ENCODE results near the gene TOX4.

DNA sequence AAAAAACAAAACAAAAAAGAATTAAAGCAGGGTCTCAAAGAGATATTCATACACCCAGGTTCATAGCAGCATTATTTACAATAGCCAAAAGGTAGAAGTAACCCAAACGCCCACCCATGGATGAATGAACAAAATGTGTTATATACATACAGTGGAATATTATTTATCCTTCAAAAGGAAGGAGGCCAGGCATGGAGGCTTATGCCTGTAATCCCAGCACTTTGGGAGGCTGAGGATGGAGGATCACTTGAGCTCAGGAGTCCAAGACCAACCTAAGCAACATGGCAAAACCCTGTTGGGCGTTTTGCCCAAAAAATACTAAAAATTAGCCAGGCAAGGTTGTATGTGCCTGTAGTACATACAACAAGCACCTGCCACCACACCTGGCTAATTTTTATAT is 29.6 kb downstream of the TOX4 start:
- TF ChIP-seq, protein P1, sequence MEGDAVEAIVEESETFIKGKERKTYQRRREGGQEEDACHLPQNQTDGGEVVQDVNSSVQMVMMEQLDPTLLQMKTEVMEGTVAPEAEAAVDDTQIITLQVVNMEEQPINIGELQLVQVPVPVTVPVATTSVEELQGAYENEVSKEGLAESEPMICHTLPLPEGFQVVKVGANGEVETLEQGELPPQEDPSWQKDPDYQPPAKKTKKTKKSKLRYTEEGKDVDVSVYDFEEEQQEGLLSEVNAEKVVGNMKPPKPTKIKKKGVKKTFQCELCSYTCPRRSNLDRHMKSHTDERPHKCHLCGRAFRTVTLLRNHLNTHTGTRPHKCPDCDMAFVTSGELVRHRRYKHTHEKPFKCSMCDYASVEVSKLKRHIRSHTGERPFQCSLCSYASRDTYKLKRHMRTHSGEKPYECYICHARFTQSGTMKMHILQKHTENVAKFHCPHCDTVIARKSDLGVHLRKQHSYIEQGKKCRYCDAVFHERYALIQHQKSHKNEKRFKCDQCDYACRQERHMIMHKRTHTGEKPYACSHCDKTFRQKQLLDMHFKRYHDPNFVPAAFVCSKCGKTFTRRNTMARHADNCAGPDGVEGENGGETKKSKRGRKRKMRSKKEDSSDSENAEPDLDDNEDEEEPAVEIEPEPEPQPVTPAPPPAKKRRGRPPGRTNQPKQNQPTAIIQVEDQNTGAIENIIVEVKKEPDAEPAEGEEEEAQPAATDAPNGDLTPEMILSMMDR (IDR thresholded peaks at IDR 0.05; ENCODE audit: insufficient read depth, low read length, poor library complexity, severe bottlenecking) = no peak
- TF ChIP-seq EZH2phosphoT487 (conservative IDR thresholded peaks at IDR 0.05; ENCODE audit: low read length) = no peak
